Pancreas (tissue), 10 donors: Measurements from ENCODE around the gene NAP1L4. TPM values are rescaled to one million over a fixed set of nuclear protein-coding genes. Genes with fewer than 3 reads are reported as not detected.

Experiments
- ATAC-seq, 4 donors: fragments of 200-7000 bp; cut with Tn5 transposase; one replicate each; pipeline versions ENCODE4 v1.8.0 to v1.9.1; 2020; ENCODE audit warnings: mild to moderate bottlenecking in 4 of 4, moderate library complexity in 4 of 4
- DNase-seq, 6 donors: peaks; one replicate each; pipeline ENCODE4 v3.0.0-alpha.2; 2020
- FAIRE-seq: peaks from 2 replicates; lab custom pipeline; 2012; peaks lifted over from hg19 to GRCh38; lab: Jason Lieb, UNC
- H3K27ac ChIP-seq, 4 donors: fragments of 200-600 bp; sonication (generic); 1 replicate in 3 of 4; 2 replicates in 1 of 4; pipeline versions ENCODE4 v1.5.0 to v1.8.0; 2020
- H3K27me3 ChIP-seq, 4 donors: fragments of 200-600 bp; one replicate each; pipeline ENCODE4 v1.8.0; 2021
- H3K36me3 ChIP-seq, 3 donors: fragments of 200-600 bp; sonication (generic) in 1 of 3; one replicate each; pipeline versions ENCODE4 v1.5.0 to v1.8.0; 2020 to 2021
- H3K4me1 ChIP-seq, 3 donors: fragments of 200-600 bp; one replicate each; pipeline ENCODE4 v1.8.0; 2021
- H3K4me3 ChIP-seq, 4 donors: fragments of 200-600 bp; sonication (generic) in 2 of 4; one replicate each; pipeline versions ENCODE4 v1.5.0 to v1.8.0; 2020 to 2021
- H3K9me3 ChIP-seq, 4 donors: fragments of 200-600 bp; one replicate each; pipeline ENCODE4 v1.8.0; 2021
- CTCF ChIP-seq, 4 donors: fragments of 200-600 bp; sonication (generic) in 3 of 4; IDR thresholded peaks; one replicate each; pipeline versions ENCODE4 v1.5.0 to v1.8.0; 2021; ENCODE audit warnings: antibody characterized with exemption in 4 of 4
- WGBS, 2 donors: extraction: QIAGEN DNeasy Blood & Tissue Kit; methylation state at CpG; one replicate each; pipeline ENCODE4 v1.1.7; 2013; 5-methylcytosine and 5-hydroxymethylcytosine counted together
- intact Hi-C, 3 donors: fragments of 100-400 bp; cut with DNase I; formaldehyde crosslinking; loops; one replicate each; pipeline versions ENCODE4 v1.11.1 to v1.14.2; 2022
- polyA plus RNA-seq, 2 donors: library from polyadenylated mRNA; stranded (reverse); fragments of 200-250 nt; gene quantifications; one replicate each; pipeline ENCODE4 v1.2.3, GENCODE V29; 2013
- total RNA-seq, 6 donors: library from RNA; stranded (reverse); fragmentation: NEBNext Ultra II Directional in 4 of 6; extraction: Animal tissue kit (Norgen Biotek cat#: 25700) in 4 of 6; gene quantifications; one replicate each; pipeline versions ENCODE4 v1.2.1 to v1.2.4, GENCODE V29; 2021 to 2023
- donor health status: healthy with polysubstance abuse.
- donor health status: DM: no; HTN: no; CAD: no; lungs with moderate emphysema.
- donor health status: DM: no; HTN: no; CAD: no.
- donor health status: control.
- donor health status: control.
- donor health status: Bipolar disorder and iron deficiency.
- donor health status: DM: yes; HTN: yes; CAD: no.
- donor health status: DM: no; HTN: no; CAD: no.
- donor health status: DM: no; HTN: no; CAD: no.
- donor health status: DM: yes; HTN: yes; CAD: no.

Gene NAP1L4
- total RNA-seq (10 to 100 TPM; 29.3 to 67.4 (median 40.9) TPM), polyA plus RNA-seq (10 to 100 TPM; 40.9 to 52.5 TPM)

- FAIRE-seq = no peak
- intact Hi-C loops = no loop called here
- Histone ChIP-seq H3K27ac (peak within 1 kb of the TSS; percentile 83 to 93 (median 90)), H3K4me1 (peaks cover 15 to 29% (median 27%) of the 10 kb centered on the region in 3 donors), H3K27me3 (no peaks in the 10 kb centered on the region), H3K36me3 (no peaks in the 10 kb centered on the region), H3K9me3 (no peaks in the 10 kb centered on the region), H3K4me3 (peak within 1 kb of the TSS; percentile 88 to 92 (median 90))
- peak; percentile 94 to 98 (median 96) for DNase-seq
- 0% methylated on average over 63 to 77 of the region's 77 CpGs for WGBS, 2 donors
- no peak for TF ChIP-seq CTCF (IDR thresholded peaks at IDR 0.05)
- ATAC-seq = peak; percentile 91 to 95 (median 93)
Observed at GRCh38 chr11:2992234-2992996, at the start of gene NAP1L4. Gene NAP1L4, minus strand, starts transcription at chr11:2992329. Its CDS starts 13,109 bp downstream, at chr11:2979220.

- whole genome bisulfite sequencing, 2 donors = 82 to 86% methylated on average over 9 of the region's 9 CpGs
- Histone ChIP-seq H3K4me1 (peaks cover 0 to 9% (median 9%) of the 10 kb centered on the region in 3 donors), H3K36me3 (peaks cover 6 to 36% (median 7%) of the 10 kb centered on the region in 3 donors), H3K27me3 (no peaks in the 10 kb centered on the region), H3K4me3 (no peak overlapping the region), H3K27ac (no peak overlapping the region), H3K9me3 (no peaks in the 10 kb centered on the region)
- no peak for TF ChIP-seq CTCF (IDR thresholded peaks at IDR 0.05)
- FAIRE-seq (no peak), DNase-seq (peak in 1 of 6 donors; percentile 14), ATAC-seq (no peak)
- intact Hi-C loops = no loop called here
Observed at GRCh38 chr11:3040881-3041280, 48.8 kb upstream of the NAP1L4 start.

- 89 to 92% methylated on average over 12 of the region's 12 CpGs for WGBS, 2 donors
- H3K9me3 ChIP-seq = no peaks in the 10 kb centered on the region
- intact Hi-C loops = loop anchor here in 2 of 3 donors (5.0 kb wide), 2 partner anchors 54 to 179 kb away; partner anchors contain the start of gene MRGPRG (in 1 of the 2)
- no peak for FAIRE-seq
- ATAC-seq = no peak
- DNase-seq = no peak
- no peak overlapping the region for H3K27ac ChIP-seq
- no peaks in the 10 kb centered on the region for H3K4me1 ChIP-seq
- no peak overlapping the region for H3K4me3 ChIP-seq
- no peaks in the 10 kb centered on the region for H3K27me3 ChIP-seq
- no peak for TF ChIP-seq CTCF (IDR thresholded peaks at IDR 0.05)
- H3K36me3 ChIP-seq = peaks cover 6 to 42% (median 13%) of the 10 kb centered on the region in 3 donors
Observed at GRCh38 chr11:3037945-3038271, 45.8 kb upstream of the NAP1L4 start.

- intact Hi-C loops = loop anchor here in 2 of 3 donors (5.0 kb wide), 2 partner anchors 55 to 180 kb away; partner anchors contain the start of gene MRGPRG (in 1 of the 2)
- 63 to 64% methylated on average over 24 of the region's 24 CpGs for WGBS, 2 donors
- Histone ChIP-seq H3K27me3 (no peaks in the 10 kb centered on the region), H3K36me3 (peaks cover 6 to 42% (median 13%) of the 10 kb centered on the region in 3 donors), H3K27ac (no peak overlapping the region), H3K4me1 (no peaks in the 10 kb centered on the region), H3K9me3 (no peaks in the 10 kb centered on the region), H3K4me3 (no peak overlapping the region)
- peak; percentile 76 to 93 (median 90) for ATAC-seq
- peak; percentile 46 to 72 (median 54) for TF ChIP-seq CTCF (IDR thresholded peaks at IDR 0.05)
- peak; percentile 56 to 90 (median 74) for DNase-seq
- no peak for FAIRE-seq
Observed at GRCh38 chr11:3037040-3037944, 45.2 kb upstream of the NAP1L4 start.
